Activated CD8-positive, alpha-beta memory T cell treated with anti-CD3 and anti-CD28 coated beads, Interleukin-2, amount 50 U/mL, for 24 hours (primary cell): ENCODE results near the gene CDH12.
"Not testable (repeated sequence)": the region's sequence is repeated elsewhere in the genome, so short reads cannot be mapped to it uniquely, and the experiment has no call there.

ENCODE experiments used
- DNase-seq: peaks from one replicate; pipeline ENCODE4 v3.0.0-alpha.2; 2020; ENCODE audit errors: extremely low read depth

CDH12 gene

GRCh38 chr5:22460189-22460588 is 393.0 kb downstream of the CDH12 start:
- DNase-seq, result no peak

DNA sequence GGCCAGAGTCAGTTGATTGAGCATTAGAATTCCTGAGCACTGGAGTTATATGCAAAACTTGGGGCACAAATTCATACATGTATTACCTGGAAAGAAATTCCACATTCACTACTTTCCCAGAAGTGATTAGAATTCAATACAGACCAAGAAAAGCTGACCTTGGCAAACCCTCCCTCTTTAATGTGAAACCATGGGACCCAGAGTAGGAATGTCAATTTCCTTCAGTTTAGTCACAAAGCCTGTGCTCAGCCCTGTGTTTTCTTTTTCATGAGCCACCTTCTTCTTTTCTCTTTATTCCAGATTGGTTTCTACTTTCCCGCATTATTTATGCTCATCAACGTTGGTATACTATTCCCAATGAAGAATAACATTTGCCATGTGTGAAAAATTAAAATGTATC is 420.2 kb downstream of the CDH12 start:
- no peak for DNase-seq

GRCh38 chr5:22431840-22432239 is 421.3 kb downstream of the CDH12 start:
- no peak for DNase-seq

- no peak for DNase-seq
Observed at GRCh38 chr5:22431406-22431805, 421.7 kb downstream of the CDH12 start.

- DNase-seq, result no peak
Observed at GRCh38 chr5:22411554-22412349, 441.4 kb downstream of the CDH12 start.

- no peak for DNase-seq
Observed at GRCh38 chr5:22391956-22392355, 461.2 kb downstream of the CDH12 start.

- no peak for DNase-seq
Observed at GRCh38 chr5:22390888-22391287, 462.3 kb downstream of the CDH12 start.

- DNase-seq, result no peak
Observed at GRCh38 chr5:22372826-22373660, 480.1 kb downstream of the CDH12 start.

DNA sequence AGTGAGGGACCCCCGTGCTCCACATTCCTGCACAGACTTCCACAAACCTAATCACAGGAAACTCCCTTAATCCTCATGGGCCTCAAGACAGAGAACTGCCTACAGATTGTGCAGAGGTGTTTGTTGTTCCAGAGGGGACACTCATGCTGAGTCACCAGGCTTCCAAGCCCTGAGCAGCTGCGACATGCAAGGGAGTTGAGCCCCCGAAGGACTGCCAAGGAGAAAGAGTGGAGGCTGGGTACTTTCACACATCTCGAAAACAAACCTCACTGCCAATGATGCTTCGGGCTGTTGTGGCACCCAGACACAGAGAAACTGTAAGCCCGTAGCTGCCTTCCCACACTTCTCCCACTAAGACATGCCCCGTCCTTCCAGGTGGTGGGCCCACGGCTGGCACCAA is 480.8 kb downstream of the CDH12 start:
- no peak for DNase-seq

DNA sequence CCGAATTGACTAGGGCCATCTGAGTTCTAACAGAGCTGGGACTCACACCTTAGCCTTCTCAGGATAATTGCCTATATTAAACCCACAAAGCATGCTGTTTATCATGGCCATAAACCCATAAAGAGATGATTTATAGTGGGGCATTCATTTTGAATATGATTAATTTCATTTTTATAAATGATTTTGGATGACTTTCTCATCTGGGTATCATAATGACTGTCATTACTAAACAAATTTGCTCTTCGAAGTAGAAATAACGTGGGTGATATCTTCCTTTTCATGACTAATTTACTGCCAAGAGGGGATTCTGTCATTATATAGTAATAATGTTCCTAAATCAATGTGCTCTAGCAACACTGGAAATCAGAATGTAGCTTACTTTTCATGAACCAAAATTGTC is 498.2 kb downstream of the CDH12 start:
- no peak for DNase-seq

GRCh38 chr5:22352493-22352892 is 500.7 kb downstream of the CDH12 start:
- DNase-seq, result no peak

DNA sequence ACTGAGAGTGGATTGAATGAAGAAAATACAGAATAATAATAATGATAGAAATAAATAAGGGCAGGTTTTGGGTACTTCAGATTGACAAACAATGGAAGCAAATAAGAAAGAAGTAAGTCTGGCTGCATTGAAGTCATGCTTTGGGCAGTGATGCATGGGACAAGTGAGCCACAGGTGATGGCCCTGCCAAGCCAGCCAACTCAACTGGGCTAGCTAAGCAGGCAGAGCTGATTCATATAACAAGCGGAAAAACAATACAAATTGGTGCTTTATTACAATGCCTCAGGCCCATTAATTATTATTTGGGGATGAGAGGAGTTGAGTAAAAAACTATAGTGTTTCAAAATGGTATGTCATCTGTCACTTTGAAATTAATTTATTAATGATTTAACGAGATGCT is 502.0 kb downstream of the CDH12 start:
- DNase-seq, result no peak

GRCh38 chr5:22348027-22348426 is 505.1 kb downstream of the CDH12 start:
- DNase-seq, result no peak

DNA sequence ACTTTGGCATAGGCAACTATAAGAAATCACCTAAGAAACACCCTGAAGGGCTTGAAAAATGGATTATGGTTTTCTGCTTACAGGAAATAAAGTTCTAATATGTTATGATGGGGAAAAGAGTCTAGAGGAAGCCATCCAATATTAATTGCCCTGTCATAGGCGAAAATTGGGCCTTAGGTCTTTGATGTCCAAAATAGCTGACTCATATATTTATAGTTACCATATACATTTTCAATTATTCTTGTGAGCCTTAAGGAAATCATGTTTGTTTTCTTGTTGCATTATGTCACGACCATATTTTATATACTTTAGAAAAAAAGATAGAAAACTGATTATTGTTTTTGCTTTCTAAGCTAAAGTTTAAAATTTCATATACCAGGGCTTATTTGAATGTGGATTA is 509.1 kb downstream of the CDH12 start:
- DNase-seq, result no peak

DNA sequence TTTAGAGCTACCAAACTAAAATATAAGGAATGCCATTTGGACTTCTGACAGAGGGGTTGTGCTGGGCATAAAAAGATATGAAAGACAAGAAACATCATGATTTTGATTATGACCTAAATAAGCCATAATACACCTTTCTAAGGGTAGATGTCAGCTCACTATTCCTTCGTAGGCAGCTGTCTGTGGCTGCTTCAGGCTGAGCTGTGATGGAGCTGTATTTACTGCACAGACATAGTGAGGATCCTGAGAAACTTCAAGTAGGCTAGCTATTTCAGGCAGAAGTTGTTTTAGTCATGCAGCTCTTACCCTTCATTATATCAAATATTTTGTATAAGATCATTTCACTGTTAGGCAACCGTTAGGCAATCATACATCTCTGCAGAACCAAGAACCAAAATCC is 511.7 kb downstream of the CDH12 start:
- no peak for DNase-seq

- DNase-seq, result not testable (repeated sequence)
Observed at GRCh38 chr5:22332949-22333348, 520.2 kb downstream of the CDH12 start.

DNA sequence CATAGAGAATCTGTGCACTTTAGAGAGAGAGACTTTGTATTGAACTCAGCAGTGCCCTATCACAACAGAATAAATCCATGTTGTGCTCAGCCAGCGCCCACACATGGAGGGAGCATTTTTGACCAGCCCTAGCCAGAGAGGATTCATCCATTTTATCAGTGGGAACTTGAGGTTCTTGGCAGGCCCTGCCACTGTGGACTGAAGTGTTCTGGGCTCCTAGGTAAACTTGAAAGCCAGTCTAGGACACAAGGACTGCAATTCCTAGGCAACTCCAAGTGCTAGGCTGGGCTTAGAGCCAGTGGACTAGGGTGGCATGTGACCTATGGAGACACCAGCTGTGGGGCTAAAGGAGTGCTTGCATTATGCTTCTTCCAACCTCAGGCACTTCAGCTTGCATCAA is 523.5 kb downstream of the CDH12 start:
- no peak for DNase-seq

- DNase-seq, result no peak
Observed at GRCh38 chr5:22319798-22320197, 533.3 kb downstream of the CDH12 start.

DNA sequence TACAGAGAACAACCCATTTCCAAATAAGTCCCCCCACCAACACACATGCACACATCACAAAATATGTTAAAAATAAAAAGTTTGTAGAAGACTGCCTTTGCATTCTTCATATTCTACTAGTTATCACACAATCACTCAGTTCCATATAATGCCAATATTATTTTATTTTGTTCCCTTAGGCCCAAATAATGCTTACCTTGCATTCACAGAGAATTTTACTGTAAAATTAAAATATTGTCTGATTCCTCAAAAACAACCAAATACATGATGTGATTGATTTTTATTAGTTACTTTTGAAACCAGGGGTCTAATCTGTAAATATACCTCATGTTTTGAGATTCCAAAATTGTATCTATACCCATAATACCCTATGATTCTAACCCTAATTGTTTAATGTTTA is 536.9 kb downstream of the CDH12 start:
- DNase-seq, result no peak

DNA sequence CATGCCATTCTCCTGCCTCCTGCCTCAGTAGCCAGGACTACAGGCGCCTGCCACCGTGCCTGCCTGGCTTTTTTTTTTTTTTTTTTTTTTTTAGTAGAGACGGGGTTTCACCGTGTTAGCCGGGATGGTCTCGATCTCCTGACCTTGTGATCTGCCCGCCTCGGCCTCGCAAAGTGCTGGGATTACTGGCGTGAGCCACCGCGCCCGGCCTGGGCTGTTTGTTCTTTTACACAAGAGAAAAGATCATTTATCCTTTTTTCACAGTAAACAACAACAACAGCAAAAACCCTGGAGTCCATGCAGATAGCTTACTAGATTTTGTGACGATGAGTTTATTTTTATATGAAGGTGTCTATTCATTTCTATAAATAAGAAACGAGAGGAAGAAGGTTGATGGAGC is 538.1 kb downstream of the CDH12 start:
- not testable (repeated sequence) for DNase-seq

DNA sequence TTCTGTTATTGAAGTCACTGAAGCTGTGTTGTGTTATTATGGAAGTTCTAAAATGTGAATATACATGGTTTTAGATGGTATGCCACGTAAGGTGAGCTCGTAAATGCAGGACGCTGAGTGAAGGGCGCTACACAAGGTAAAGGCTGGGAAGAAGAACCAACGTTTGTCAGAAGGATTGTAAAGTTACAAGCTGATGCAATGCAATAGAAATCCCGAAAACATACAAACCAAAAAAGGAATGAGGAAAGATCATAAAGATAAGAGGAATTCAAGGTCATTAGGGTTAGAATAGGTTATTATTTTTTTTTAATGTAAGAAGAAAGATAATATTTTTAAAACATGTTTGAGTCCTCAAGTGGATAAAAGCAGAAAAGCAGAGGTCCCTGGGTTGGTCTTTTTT is 538.6 kb downstream of the CDH12 start:
- no peak for DNase-seq

DNA sequence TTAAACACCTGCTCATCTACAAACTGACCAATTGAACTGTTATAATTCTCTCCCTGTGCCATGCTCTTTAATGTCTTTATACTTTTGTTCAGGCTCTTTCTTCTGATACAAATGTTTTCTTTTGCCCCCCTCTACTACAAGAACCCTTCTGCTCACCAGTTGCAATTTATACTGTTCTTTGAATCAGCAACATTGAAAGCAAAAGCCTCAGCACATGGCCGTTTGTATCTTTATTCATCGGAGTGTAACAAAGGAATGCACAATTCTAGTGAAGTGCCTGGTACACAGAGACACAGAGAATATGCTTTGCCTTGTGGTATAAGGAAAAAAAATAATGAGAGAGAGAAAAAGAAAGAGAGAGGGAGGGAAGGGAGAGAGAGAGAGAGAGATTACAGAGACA is 547.1 kb downstream of the CDH12 start:
- DNase-seq, result no peak

GRCh38 chr5:22295832-22296231 is 557.3 kb downstream of the CDH12 start:
- no peak for DNase-seq
